ENCODE data around the gene MLH3.
"Not testable (repeated sequence)": the region's sequence is repeated elsewhere in the genome, so short reads cannot be mapped to it uniquely, and the experiment has no call there.

The MLH3 gene

DNA sequence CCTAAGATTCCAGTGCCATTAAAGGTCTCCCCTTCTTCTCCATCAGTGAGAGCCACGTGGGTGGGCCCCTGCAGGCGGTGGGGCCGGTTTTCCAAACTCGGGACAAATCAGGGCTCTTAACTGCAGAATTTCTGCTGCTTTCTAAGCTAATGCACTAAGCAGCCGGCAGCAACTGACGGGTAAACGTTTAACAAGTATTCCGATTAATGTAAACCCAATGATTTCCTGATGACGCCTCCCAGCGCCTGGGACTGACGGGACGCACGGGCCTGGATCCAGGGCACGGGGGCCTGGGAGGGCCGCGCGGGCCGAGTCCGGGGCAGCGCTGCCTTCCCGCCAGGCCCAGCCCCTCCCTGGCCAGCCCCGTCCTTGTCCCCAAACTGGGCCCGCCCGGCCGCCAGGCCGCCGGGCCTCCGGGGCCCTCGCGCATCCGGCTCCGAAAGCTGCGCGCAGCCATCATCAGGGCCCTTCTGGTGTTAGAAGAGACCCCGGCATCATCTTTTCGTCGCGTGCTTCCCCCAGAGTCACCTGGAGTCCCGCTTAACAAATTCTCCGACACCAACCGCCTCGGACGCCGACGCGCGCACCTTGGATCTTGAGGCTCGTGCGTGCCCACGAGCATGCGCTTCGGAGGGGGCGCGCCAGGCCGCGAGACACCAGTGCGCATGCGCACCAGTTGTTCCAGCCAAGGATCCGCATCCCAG lies at the start of gene MLH3:
TSS of gene MLH3 (minus strand) at position 616 of the 704 bp plus-strand sequence. CDS start 1,812 bp downstream, outside the sequence.
- peak; percentile 92 for DNase-seq

- DNase-seq, result no peak
Measured at GRCh38 chr14:75098682-75099081, 47.4 kb upstream of the MLH3 start.

GRCh38 chr14:75098212-75098611 lies 46.9 kb upstream of the MLH3 start:
- DNase-seq, result no peak

- DNase-seq, result no peak
Measured at GRCh38 chr14:75096959-75097358, 45.7 kb upstream of the MLH3 start.

GRCh38 chr14:75095690-75096089 lies 44.4 kb upstream of the MLH3 start:
- no peak for DNase-seq

GRCh38 chr14:75094896-75095295 lies 43.6 kb upstream of the MLH3 start:
- no peak for DNase-seq

DNA sequence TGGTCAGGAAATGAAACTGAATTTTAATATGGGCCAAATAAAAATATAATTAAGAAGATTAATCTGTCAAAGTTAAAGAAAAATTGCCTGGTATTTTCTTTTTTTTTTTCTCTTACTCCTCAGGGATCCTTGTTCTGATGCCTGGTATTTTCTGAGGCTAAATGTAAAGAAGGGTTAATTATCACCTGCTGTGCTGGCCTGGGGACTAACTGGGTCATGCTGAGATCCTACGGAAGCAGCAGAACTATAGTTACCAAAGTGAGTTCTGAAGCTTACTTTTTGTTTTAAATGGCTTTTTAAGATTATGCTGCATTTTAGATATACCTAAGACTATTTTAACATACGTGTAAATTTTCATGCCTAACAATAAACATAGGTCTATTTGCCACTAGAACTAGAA lies 41.4 kb upstream of the MLH3 start:
- DNase-seq, result no peak

GRCh38 chr14:75091251-75091650 lies 40.0 kb upstream of the MLH3 start:
- no peak for DNase-seq

DNA sequence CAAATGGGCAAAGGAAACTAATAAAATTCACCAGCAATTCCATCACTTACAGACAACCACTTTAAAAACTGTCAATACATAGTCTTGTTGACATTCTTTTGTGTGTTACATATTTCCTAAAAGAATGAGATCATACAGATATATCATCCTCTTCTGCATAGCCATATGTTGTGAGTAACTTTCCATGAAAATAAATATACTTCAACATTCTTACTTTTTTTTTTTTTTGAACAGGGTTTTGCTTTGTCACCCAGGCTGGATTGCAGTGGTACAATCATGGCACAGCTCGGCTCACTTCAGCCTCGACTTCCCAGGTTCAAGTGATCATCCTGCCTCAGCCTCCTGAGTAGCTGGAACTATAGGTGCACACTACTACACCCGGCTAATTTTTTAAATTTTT lies 39.1 kb upstream of the MLH3 start:
- DNase-seq, result no peak

DNA sequence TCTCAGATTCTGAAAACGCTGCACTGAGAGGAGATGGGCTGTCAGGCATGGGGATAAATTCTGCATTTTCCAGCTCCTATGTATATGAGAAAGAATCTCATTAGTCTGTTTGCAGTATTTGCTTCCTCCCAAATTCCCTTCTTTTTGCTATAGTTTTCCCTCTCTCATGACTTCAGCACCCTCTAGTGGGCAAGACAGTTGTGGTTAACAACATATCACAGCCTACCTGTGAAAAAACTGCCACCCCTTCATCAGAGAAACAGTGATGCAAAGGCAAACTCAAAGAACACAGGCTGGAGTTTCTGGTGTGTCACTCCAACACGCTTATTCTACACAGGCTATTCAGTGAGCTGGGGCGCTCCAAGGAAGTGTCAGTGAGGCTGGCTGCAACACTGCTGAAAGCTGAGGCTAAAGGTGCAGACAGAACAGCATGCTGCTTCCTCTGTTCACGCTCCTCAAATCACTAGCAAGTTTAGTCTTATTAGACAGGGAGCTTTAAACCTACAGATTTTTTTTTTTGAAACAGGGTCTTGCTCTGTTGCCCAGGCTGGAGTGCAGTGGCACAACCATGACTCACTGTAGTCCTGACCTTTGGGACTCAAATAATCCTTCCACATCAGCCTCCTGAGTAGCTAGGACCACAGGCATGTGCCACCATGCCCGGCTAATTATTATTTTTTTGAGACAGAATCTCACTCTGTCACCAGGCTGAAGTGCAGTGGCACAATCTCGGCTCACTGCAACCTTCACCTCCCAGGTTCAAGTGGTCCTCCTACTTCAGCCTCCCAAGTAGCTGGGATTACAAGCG lies 37.5 kb upstream of the MLH3 start:
- peak; percentile 75 for DNase-seq

- DNase-seq, result no peak
Measured at GRCh38 chr14:75088153-75088552, 36.9 kb upstream of the MLH3 start.

DNA sequence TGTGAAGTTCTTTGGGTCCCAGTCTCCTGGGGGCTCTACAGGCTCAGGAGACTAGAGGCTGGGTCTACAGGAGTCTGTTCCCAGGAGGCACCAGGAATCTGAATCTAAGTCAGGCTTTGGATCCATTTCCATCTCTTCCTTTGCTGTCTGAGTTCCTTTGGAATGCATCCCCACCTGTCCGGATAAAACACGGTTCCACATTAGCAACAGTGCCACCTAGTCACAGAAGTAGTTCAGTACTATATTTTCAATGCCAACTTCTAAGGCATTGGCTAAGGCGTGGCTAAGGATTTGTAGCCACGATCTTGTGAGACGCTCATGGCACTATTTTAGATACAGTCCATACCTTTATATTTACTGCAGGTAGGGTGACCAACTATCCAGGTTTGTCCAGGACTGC lies 33.2 kb upstream of the MLH3 start:
- peak; percentile 62 for DNase-seq

GRCh38 chr14:75083271-75083670 lies 32.0 kb upstream of the MLH3 start:
- no peak for DNase-seq

GRCh38 chr14:75081660-75082229 lies 30.5 kb upstream of the MLH3 start:
- no peak for DNase-seq

DNA sequence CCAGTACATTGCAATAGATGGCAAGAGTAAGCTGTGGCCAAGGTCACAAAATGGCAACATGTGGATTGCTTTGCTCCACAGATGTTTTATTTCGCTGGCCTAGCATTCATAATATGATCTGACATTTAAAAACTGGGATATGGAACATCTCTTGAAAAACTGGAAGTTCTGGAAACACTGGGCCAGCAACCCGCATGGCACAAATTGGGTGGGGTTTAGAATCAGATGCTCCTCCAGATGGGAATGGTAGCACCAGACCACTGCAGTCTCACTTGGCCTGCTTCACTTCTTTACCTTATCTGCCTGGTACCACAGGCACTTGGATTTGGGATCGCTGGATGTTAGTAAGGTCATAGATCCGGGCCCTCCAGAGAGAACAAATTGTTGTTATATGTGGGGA lies 28.3 kb upstream of the MLH3 start:
- DNase-seq, result no peak

GRCh38 chr14:75077794-75078193 lies 26.5 kb upstream of the MLH3 start:
- DNase-seq, result no peak

DNA sequence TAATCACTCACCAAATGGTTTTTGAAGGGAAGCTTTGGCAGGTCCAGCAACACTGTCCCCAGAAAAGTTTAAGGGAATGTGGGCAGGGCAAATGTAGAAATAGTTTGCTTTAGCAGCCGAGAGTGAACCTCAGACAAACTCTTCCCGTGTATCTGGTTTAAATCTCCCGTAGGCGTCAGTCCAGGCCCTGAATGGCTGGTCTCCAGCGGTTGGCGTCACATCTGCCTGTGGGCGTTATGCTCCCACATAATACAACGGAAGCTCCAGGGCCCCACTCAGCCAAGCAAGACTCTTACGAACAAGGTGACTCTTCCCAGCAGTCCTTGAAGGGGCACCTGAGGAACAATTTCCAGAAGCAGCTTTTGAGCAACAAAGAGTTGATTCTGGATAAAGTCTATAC lies 19.1 kb upstream of the MLH3 start:
- no peak for DNase-seq

DNA sequence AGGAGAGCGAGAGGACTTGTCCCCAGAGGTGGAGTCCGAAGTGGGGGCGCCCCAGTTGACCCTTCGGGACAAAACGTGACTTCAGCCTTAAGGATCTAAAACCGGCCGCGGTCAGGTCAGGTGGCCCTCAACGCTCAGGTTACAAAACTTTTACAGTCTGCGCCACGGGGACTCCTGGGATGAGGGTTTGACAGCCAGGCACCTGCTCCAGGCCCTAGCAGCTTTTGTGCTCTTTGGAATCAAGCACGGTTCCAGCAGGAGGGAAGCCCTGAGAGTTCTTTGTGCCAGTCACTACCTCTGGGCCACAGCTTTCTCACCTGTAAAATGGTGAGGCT lies 18.5 kb upstream of the MLH3 start:
- DNase-seq, result peak; percentile 70

DNA sequence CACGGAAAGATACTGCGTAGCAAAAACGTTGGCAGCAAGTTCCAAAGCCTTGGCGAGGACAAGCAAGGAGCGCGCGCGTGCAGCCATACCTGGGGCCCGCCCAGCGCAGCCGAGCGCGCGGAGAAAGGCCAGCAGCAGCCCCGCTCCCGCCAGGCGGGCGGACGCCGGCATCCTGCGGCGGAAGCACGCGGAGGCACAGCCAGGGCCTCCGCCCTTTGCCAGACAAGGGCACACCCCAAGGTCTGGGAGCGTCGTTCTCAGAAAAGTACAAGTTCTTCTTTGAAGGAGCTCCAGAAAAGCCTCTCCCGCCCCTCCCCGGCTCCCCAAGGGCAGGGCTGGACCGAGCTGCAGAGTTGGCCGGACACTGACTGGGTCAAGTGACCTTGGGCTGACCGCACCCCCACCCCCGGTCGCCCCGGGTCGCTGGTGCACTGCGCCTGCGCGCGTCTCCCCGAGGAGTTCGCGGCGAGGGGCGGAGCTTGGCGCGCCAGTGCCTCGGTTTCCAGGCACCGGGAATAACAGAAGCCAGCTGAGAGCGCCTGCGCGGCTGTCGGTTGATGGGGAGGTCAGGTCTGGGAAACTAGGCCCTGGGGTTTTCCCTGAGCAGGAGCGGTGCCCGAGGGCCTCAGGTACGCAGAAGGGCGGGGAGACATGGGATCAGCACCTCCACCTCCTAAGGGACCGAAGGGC lies 18.0 kb upstream of the MLH3 start, which contains the start of gene ZC2HC1C:
TSS of gene ZC2HC1C (plus strand) at position 521 of the 690 bp plus-strand sequence. CDS start 933 bp downstream, outside the sequence.
- DNase-seq, result peak; percentile 95

DNA sequence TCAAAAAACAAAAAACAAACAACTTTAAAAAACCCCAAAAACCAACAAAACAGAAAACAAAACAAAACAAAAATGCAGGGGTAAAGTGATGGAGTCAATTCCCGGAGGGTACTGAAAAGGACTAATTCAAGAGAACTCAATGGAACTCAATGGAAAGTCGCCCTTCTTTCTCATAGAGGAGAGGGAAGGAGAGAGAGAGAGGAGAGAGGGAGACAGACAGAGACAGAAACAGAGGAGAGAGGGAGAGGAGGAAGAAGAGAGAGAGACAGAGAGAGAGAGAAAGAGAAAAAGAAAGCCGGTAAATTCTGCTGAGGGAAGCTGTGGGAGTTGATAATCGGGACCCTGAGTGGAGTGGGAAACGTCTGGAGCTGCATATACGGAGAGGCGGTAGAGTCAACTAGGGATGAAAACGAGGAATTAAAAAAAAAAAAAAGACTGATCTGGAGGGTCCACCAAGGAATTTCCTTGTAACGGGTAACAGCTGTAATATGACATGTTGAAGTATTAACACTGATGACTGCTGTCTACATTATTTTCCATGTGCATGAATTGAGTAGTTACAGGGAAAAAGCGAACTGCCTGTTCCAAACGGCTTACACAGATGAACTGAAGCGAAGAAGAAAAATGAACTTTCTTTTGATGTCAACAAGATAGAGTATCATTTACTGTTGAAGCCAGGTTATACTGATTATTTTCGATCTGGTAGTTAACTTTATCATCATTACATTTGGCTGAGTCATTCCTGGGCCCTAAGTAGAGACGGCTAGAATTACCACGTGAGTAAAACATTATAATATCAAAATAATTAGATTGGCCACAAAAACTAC lies 17.2 kb upstream of the MLH3 start:
- DNase-seq, result peak; percentile 66

GRCh38 chr14:75067765-75068164 lies 16.5 kb upstream of the MLH3 start:
- not testable (repeated sequence) for DNase-seq

DNA sequence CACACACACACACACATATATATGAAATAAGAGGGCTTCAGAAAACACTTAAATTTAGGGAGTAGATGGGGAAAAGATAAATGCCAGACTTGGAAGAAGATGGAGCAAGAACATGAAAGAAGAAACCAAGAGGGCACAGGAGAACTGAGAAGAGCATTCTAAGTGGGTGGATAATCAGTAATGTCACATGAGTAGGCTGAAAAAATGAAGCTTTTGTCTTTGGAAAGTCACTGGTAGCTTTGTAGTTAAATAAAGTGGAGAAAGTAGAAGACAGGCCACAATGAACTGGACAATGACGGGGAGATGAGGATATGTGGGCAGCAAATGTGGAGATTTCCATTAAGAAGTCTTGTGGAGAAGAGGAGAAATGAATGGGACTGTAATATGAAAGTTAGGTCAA lies 15.9 kb upstream of the MLH3 start:
- no peak for DNase-seq

- DNase-seq, result no peak
Measured at GRCh38 chr14:75066691-75067090, 15.4 kb upstream of the MLH3 start.
